HG03520 (cell line): ENCODE results near the gene SLC35E4.
"Not testable (repeated sequence)": the region's sequence is repeated elsewhere in the genome, so short reads cannot be mapped to it uniquely, and the experiment has no call there.

Experiments
- ATAC-seq: cut with Tn5 transposase; IDR thresholded peaks from one replicate; pipeline ENCODE4 v1.9.1; 2021; ENCODE audit warnings: mild to moderate bottlenecking, moderate library complexity; ENCODE audit not compliant: unreplicated experiment

Gene SLC35E4

GRCh38 chr22:30635273-30636225 is at the start of gene SLC35E4:
TSS of gene SLC35E4 (plus strand) at chr22:30635781. CDS start at chr22:30636451, 670 bp downstream.
- peak; percentile 65 for ATAC-seq

- ATAC-seq = no peak
Observed at GRCh38 chr22:30586414-30586813, 49.2 kb upstream of the SLC35E4 start.

- no peak for ATAC-seq
Observed at GRCh38 chr22:30591191-30591587, 44.4 kb upstream of the SLC35E4 start.

GRCh38 chr22:30591588-30592359 is 43.8 kb upstream of the SLC35E4 start, which contains the start of gene PES1:
TSS of gene PES1 (minus strand) at chr22:30591910. CDS start at chr22:30591833, 77 bp downstream.
- ATAC-seq = peak; percentile 94

GRCh38 chr22:30592360-30592713 is 43.2 kb upstream of the SLC35E4 start:
- ATAC-seq = not testable (repeated sequence)

- no peak for ATAC-seq
Observed at GRCh38 chr22:30596199-30596598, 39.4 kb upstream of the SLC35E4 start.

GRCh38 chr22:30596886-30597285 is 38.7 kb upstream of the SLC35E4 start:
- no peak for ATAC-seq

GRCh38 chr22:30598986-30599385 is 36.6 kb upstream of the SLC35E4 start:
- no peak for ATAC-seq

- ATAC-seq = no peak
Observed at GRCh38 chr22:30600921-30601320, 34.7 kb upstream of the SLC35E4 start.

- no peak for ATAC-seq
Observed at GRCh38 chr22:30601464-30601863, 34.1 kb upstream of the SLC35E4 start.

GRCh38 chr22:30602049-30602448 is 33.5 kb upstream of the SLC35E4 start:
- no peak for ATAC-seq

- no peak for ATAC-seq
Observed at GRCh38 chr22:30603801-30604200, 31.8 kb upstream of the SLC35E4 start.

- no peak for ATAC-seq
Observed at GRCh38 chr22:30604723-30605122, 30.9 kb upstream of the SLC35E4 start.

GRCh38 chr22:30605449-30606110 is 30.0 kb upstream of the SLC35E4 start:
- no peak for ATAC-seq

GRCh38 chr22:30606455-30607299 is 28.9 kb upstream of the SLC35E4 start, which contains the start of gene TCN2:
TSS of gene TCN2 (plus strand) at chr22:30607174. CDS start at chr22:30607332, 158 bp downstream.
- ATAC-seq = no peak

- no peak for ATAC-seq
Observed at GRCh38 chr22:30607300-30607930, 28.2 kb upstream of the SLC35E4 start.

GRCh38 chr22:30607939-30608338 is 27.6 kb upstream of the SLC35E4 start:
- ATAC-seq = no peak

- no peak for ATAC-seq
Observed at GRCh38 chr22:30609260-30610185, 26.1 kb upstream of the SLC35E4 start.

- no peak for ATAC-seq
Observed at GRCh38 chr22:30610299-30610698, 25.3 kb upstream of the SLC35E4 start.
